ENCODE data around the gene S1PR2.

Gene S1PR2

DNA sequence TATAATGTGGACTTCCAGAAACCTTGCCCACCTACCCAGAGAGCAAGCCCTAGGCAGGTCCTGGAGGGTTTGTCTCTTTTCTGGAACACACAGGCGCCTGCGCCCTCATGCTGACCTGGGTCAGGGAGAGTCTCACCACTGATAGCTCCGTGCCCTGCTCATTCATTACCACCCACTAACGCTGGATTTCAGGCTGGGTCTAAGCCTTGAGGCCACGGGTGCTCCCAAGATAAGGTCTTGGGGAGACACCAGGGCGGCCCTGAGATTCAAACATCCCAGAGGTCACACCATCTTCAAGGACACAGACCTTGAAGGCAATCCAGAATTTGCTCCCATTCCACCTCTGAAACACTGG is 5.1 kb downstream of the S1PR2 start:
- TF ChIP-seq, protein P1, sequence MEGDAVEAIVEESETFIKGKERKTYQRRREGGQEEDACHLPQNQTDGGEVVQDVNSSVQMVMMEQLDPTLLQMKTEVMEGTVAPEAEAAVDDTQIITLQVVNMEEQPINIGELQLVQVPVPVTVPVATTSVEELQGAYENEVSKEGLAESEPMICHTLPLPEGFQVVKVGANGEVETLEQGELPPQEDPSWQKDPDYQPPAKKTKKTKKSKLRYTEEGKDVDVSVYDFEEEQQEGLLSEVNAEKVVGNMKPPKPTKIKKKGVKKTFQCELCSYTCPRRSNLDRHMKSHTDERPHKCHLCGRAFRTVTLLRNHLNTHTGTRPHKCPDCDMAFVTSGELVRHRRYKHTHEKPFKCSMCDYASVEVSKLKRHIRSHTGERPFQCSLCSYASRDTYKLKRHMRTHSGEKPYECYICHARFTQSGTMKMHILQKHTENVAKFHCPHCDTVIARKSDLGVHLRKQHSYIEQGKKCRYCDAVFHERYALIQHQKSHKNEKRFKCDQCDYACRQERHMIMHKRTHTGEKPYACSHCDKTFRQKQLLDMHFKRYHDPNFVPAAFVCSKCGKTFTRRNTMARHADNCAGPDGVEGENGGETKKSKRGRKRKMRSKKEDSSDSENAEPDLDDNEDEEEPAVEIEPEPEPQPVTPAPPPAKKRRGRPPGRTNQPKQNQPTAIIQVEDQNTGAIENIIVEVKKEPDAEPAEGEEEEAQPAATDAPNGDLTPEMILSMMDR (IDR thresholded peaks at IDR 0.05), result no peak

DNA sequence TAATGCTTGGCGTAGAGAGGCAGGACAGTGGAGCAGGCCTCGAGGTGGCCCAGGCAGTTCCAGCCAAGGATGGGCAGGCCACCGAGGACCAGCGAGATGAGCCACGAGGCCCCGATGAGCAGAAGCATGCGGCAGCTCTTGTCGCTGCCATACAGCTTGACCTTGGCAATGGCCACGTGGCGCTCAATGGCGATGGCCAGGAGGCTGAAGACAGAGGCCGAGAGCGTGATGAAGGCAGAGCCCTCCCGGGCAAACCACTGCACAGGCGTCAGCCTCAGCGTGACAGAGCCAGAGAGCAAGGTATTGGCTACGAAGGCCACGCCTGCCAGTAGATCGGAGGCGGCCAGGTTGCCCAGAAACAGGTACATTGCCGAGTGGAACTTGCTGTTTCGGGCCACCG is 6.8 kb downstream of the S1PR2 start:
- TF ChIP-seq, protein P1 (IDR thresholded peaks at IDR 0.05), result no peak

DNA sequence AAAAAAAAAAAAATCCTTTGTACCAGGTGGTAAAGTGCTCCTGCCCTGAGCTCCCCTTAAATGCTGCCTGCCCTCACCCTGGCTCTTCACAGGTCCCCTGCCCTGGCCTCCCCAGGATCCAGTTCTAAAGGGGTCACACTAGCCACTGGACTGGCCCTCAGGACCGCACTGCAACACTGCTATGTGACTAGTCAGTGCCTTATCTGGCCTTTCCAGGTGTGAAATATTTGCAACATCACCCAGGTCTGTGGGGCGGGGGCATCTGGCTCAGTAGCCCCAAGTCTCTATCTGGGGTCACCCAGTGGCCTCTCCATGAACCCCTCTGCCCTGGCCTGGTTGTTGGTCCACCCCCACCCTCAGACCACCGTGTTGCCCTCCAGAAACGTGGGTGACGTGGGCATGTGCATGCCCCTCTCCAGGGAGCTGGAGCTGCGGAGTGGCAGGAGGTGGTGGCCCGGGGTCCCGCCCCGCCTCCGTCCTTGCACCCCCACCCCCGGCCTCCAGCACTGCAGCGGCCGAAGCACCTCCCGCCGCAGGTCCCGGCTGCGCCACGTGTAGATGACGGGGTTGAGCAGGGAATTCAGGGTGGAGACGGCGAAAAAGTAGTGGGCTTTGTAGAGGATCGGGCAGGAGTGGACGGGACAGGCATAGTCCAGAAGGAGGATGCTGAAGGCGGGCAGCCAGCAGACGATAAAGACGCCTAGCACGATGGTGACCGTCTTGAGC is 7.5 kb downstream of the S1PR2 start:
- TF ChIP-seq, protein P1 (IDR thresholded peaks at IDR 0.05), result no peak

DNA sequence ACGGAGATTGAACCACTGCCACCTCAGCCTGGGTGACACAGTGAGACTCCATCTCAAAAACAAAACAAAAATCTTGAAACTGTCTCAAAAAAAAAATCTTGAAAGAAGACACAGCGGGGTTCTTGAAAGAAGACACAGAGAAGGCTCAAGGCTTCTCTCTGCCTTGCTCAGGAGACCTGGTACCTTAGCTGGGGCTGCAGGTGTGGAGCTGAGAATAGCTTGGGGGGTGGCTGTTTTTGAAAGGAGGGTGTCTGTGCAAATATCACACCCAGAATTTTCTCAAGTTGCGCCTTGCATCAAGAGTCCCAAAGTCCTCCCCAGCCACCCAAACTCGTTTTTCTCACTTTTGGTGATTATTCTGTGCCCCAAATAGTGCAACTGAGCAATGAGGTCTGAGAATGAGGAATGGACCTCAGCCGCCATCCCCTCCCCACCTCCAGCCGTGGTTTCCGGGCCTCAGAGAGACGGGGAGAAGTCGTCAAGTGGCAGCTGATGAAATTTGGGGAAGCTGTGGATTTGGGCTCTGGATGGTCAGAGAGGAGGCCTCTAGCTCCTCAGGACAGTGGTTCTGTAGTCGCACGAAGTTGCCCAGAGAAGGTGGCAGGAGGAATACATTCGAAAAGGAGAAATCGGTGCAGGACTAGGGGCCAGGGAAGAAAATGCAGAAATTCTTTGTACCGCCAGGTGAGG is 8.8 kb downstream of the S1PR2 start:
- TF ChIP-seq, protein P1 (IDR thresholded peaks at IDR 0.05), result no peak

DNA sequence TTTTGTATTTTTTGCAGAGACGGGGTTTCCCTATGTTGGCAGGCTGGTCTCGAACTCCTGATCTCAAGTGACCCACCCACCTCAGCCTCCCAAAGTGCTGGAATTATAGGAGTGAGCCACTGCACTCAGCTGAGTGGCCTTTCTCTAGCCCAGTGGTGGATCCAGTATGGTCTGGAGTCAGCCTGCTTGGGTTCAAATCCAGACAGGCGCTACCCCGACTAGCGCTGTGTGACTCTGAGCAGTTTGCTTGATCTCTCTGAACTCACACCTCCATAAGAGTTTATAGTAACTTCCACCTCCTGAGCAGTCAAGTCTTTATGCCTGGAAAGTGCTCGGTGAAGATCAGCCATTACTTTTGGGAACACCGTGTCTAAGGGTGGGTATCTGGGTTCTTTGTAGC is 10.4 kb downstream of the S1PR2 start:
- TF ChIP-seq, protein P1 (IDR thresholded peaks at IDR 0.05), result no peak

DNA sequence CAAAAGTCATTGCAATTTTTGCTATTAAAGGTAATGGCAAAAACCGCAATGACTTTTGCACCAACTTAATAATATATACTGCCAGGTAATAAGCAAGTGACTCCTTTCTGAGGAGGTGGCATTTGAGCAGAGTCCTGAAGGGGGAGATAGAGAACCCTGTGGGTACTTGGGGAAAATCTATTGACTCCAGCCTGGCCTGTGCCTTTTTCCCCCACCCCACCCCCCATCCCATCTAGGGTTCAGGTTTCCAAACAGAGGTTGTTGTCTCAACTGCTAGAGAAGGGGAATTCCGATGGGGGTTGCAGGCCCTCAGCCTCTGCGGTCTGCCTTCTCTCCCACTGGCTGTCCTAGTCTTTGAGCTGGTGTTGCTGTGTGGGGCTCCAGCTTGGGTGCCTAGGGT is 11.5 kb downstream of the S1PR2 start:
- TF ChIP-seq, protein P1 (IDR thresholded peaks at IDR 0.05), result no peak

DNA sequence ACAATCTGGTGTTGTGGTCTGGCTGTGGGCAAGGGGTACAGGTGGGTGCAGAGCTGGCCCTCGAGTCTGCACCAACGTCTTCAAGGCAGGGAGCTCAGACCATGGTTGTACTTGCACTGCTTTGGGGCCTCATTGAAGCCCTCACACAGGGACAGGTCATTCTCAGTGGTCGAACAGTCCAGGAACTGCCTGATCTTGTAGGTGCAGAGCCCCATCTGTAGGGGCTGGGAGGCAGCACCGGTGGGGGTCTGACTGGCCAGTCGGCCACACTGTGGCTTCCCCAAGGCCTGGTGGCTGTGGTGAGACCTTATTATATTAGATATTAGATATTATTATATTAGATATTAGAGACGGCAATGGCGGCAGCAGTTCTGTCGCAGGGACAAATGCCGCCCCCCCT is 14.0 kb downstream of the S1PR2 start:
- TF ChIP-seq, protein P1 (IDR thresholded peaks at IDR 0.05), result no peak

Data from LNCAP (cell line).